ENCODE data around the gene FAM216B. TPM values are rescaled to one million over a fixed set of nuclear protein-coding genes. Genes with fewer than 3 reads are reported as not detected.

The FAM216B gene
- polyA plus RNA-seq, 1 of the 3 experiments (the other 2 are of a cell fraction): not detected

DNA sequence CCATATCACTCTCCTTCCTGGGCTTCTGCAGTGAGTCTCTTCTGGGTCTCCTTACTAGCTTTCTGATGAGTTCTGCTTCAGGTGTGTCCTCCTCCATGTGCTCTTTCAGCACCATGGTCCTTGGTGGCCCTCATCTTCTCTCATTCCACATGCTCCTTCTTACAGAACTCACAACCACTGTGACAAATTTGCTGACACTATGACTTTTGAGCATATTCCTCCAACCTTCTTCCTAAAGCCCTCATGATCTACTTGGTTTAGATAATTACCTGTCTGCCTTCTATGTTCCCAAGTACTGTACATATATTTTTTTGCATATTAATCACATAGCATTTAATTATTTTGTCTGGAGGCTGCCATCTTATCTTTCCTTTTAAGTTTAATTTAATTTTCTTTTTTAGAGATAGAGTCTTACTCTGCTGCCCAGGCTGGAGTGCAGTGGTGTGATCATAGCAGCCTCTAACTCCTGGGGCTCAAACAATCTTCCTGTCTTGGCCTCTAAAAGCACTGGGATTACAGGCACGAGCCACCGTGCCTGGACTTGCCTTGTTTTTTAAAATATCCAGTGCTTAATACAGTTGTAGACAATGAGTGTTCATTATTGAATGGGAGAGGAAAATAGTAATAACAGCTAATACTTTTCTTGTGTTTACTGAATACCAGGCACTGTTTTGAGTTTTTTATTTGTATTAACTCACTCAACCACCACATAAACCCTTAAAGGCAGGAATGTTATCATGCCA, 23.5 kb upstream of the FAM216B start:
- Histone ChIP-seq H3K9ac (no peak overlapping the region), H3K27ac (ENCODE audit: low read depth in 2 of 2, low read length in 1 of 2) (no peak overlapping the region), H3K4me2 (no peak overlapping the region), H3K9me3 (no peaks in the 10 kb centered on the region), H3K79me2 (ENCODE audit: insufficient read depth) (no peaks in the 10 kb centered on the region), H3K27me3 (ENCODE audit: insufficient read depth) (no peaks in the 10 kb centered on the region), H3K4me3 (ENCODE audit: low read depth in 2 of 2, low read length in 1 of 2) (no peak overlapping the region), H3K9me2 (no peaks in the 10 kb centered on the region), H3F3A (replicated peaks; ENCODE audit: insufficient read depth) (peaks cover 8% of the 10 kb centered on the region), H2AFZ (ENCODE audit: low read depth) (no peak overlapping the region), H3K4me1 (ENCODE audit: control insufficient read depth in 1 of 2, insufficient read depth in 2 of 2, low read depth in 1 of 2, low read length in 1 of 2) (peaks cover 0 to 8% of the 10 kb centered on the region in 2 experiments; a peak in 1 of 4 replicates), H3K36me3 (replicated peaks in 1 of 2; ENCODE audit: control insufficient read depth in 1 of 2, insufficient read depth in 2 of 2, low read length in 1 of 2) (no peaks in the 10 kb centered on the region), H4K20me1 (ENCODE audit: insufficient read depth) (no peaks in the 10 kb centered on the region)
- no peak for TF ChIP-seq FOXM1 (IDR thresholded peaks at IDR 0.05; ENCODE audit: low read depth)
- no peak for TF ChIP-seq MXI1 (IDR thresholded peaks at IDR 0.05; ENCODE audit: low read depth, low read length)
- TF ChIP-seq JUND (IDR thresholded peaks at IDR 0.05): no peak
- TF ChIP-seq, protein P1, sequence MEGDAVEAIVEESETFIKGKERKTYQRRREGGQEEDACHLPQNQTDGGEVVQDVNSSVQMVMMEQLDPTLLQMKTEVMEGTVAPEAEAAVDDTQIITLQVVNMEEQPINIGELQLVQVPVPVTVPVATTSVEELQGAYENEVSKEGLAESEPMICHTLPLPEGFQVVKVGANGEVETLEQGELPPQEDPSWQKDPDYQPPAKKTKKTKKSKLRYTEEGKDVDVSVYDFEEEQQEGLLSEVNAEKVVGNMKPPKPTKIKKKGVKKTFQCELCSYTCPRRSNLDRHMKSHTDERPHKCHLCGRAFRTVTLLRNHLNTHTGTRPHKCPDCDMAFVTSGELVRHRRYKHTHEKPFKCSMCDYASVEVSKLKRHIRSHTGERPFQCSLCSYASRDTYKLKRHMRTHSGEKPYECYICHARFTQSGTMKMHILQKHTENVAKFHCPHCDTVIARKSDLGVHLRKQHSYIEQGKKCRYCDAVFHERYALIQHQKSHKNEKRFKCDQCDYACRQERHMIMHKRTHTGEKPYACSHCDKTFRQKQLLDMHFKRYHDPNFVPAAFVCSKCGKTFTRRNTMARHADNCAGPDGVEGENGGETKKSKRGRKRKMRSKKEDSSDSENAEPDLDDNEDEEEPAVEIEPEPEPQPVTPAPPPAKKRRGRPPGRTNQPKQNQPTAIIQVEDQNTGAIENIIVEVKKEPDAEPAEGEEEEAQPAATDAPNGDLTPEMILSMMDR (IDR thresholded peaks at IDR 0.05): no peak
- no peak for TF ChIP-seq SMC3 (IDR thresholded peaks at IDR 0.05; ENCODE audit: low read depth, low read length)
- TF ChIP-seq RXRA (IDR thresholded peaks at IDR 0.05; ENCODE audit: borderline replicate concordance, low read depth): no peak
- no peak for TF ChIP-seq TEAD4 (IDR thresholded peaks at IDR 0.05; ENCODE audit: borderline replicate concordance, insufficient read depth)
- TF ChIP-seq RCOR1 (IDR thresholded peaks at IDR 0.05; ENCODE audit: low read length): no peak
- TF ChIP-seq, protein P2, sequence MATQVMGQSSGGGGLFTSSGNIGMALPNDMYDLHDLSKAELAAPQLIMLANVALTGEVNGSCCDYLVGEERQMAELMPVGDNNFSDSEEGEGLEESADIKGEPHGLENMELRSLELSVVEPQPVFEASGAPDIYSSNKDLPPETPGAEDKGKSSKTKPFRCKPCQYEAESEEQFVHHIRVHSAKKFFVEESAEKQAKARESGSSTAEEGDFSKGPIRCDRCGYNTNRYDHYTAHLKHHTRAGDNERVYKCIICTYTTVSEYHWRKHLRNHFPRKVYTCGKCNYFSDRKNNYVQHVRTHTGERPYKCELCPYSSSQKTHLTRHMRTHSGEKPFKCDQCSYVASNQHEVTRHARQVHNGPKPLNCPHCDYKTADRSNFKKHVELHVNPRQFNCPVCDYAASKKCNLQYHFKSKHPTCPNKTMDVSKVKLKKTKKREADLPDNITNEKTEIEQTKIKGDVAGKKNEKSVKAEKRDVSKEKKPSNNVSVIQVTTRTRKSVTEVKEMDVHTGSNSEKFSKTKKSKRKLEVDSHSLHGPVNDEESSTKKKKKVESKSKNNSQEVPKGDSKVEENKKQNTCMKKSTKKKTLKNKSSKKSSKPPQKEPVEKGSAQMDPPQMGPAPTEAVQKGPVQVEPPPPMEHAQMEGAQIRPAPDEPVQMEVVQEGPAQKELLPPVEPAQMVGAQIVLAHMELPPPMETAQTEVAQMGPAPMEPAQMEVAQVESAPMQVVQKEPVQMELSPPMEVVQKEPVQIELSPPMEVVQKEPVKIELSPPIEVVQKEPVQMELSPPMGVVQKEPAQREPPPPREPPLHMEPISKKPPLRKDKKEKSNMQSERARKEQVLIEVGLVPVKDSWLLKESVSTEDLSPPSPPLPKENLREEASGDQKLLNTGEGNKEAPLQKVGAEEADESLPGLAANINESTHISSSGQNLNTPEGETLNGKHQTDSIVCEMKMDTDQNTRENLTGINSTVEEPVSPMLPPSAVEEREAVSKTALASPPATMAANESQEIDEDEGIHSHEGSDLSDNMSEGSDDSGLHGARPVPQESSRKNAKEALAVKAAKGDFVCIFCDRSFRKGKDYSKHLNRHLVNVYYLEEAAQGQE (IDR thresholded peaks at IDR 0.05; ENCODE audit: low read depth, low read length): no peak
- no peak for DNase-seq
- POLR2A ChIA-PET: no interaction called here
- CTCF ChIA-PET: no interaction called here
- WGBS (ENCODE audit: low lambda C conversion rate): 59% methylated on average over 2 of the region's 2 CpGs

DNA sequence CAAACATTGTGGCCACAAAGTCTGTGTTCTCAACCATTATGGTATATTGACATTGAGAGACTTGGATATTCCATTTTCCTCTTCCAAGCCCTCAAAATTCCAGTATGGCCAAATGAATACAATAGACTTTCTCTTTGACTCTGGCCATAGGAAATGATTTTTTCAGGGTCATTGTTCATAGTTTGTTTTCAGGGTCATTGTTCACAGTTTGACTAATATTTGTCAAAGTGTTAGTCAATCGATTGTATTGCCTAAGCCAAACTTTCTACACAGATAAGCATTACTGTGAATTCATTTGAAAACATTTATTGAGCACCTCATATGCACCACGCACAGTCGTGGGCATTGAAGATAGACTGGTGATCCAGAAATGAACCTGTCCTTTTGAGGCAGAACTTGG, 22.9 kb upstream of the FAM216B start:
- TF ChIP-seq, protein P3, sequence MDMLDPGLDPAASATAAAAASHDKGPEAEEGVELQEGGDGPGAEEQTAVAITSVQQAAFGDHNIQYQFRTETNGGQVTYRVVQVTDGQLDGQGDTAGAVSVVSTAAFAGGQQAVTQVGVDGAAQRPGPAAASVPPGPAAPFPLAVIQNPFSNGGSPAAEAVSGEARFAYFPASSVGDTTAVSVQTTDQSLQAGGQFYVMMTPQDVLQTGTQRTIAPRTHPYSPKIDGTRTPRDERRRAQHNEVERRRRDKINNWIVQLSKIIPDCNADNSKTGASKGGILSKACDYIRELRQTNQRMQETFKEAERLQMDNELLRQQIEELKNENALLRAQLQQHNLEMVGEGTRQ (IDR thresholded peaks at IDR 0.05; ENCODE audit: borderline replicate concordance, low read depth, low read length): no peak
- TF ChIP-seq MEF2A (IDR thresholded peaks at IDR 0.05; ENCODE audit: borderline replicate concordance, low read depth) (no peak), RXRA (IDR thresholded peaks at IDR 0.05; ENCODE audit: borderline replicate concordance, low read depth) (no peak), TCF12 (IDR thresholded peaks at IDR 0.05) (no peak), JUND (IDR thresholded peaks at IDR 0.05) (no peak), RFX5 (IDR thresholded peaks at IDR 0.05; ENCODE audit: low read length) (no peak), NRF1 (IDR thresholded peaks at IDR 0.05; ENCODE audit: low read depth, low read length) (no peak), CHD2 (IDR thresholded peaks at IDR 0.05; ENCODE audit: low read length, partially characterized antibody) (no peak), SIN3A (IDR thresholded peaks at IDR 0.05; ENCODE audit: borderline replicate concordance, low read depth, low read length) (no peak)
- TF ChIP-seq, protein P4, sequence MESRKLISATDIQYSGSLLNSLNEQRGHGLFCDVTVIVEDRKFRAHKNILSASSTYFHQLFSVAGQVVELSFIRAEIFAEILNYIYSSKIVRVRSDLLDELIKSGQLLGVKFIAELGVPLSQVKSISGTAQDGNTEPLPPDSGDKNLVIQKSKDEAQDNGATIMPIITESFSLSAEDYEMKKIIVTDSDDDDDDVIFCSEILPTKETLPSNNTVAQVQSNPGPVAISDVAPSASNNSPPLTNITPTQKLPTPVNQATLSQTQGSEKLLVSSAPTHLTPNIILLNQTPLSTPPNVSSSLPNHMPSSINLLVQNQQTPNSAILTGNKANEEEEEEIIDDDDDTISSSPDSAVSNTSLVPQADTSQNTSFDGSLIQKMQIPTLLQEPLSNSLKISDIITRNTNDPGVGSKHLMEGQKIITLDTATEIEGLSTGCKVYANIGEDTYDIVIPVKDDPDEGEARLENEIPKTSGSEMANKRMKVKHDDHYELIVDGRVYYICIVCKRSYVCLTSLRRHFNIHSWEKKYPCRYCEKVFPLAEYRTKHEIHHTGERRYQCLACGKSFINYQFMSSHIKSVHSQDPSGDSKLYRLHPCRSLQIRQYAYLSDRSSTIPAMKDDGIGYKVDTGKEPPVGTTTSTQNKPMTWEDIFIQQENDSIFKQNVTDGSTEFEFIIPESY (IDR thresholded peaks at IDR 0.05; ENCODE audit: borderline replicate concordance, low read depth): no peak
- TF ChIP-seq, protein P5, sequence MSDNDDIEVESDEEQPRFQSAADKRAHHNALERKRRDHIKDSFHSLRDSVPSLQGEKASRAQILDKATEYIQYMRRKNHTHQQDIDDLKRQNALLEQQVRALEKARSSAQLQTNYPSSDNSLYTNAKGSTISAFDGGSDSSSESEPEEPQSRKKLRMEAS (IDR thresholded peaks at IDR 0.05; ENCODE audit: low read depth): no peak
- H3K27me3 ChIP-seq (ENCODE audit: insufficient read depth): no peaks in the 10 kb centered on the region
- WGBS (ENCODE audit: low lambda C conversion rate): 68% methylated on average over 3 of the region's 3 CpGs
- no peak overlapping the region for H3K27ac ChIP-seq (ENCODE audit: low read depth in 2 of 2, low read length in 1 of 2)
- POLR2A ChIA-PET: no interaction called here
- no peaks in the 10 kb centered on the region for H3K36me3 ChIP-seq (replicated peaks in 1 of 2; ENCODE audit: control insufficient read depth in 1 of 2, insufficient read depth in 2 of 2, low read length in 1 of 2)
- no peak for DNase-seq
- no peaks in the 10 kb centered on the region for H3K9me2 ChIP-seq
- H3K4me2 ChIP-seq: no peak overlapping the region
- peaks cover 8% of the 10 kb centered on the region for H3F3A ChIP-seq (replicated peaks; ENCODE audit: insufficient read depth)
- no peaks in the 10 kb centered on the region for H3K9me3 ChIP-seq
- no peaks in the 10 kb centered on the region for H3K79me2 ChIP-seq (ENCODE audit: insufficient read depth)
- peaks cover 0 to 4% of the 10 kb centered on the region in 2 experiments; a peak in 1 of 4 replicates for H3K4me1 ChIP-seq (ENCODE audit: control insufficient read depth in 1 of 2, insufficient read depth in 2 of 2, low read depth in 1 of 2, low read length in 1 of 2)
- H3K9ac ChIP-seq: no peak overlapping the region
- no peaks in the 10 kb centered on the region for H4K20me1 ChIP-seq (ENCODE audit: insufficient read depth)
- H3K4me3 ChIP-seq (ENCODE audit: low read depth in 2 of 2, low read length in 1 of 2): no peak overlapping the region
- CTCF ChIA-PET: no interaction called here
- no peak overlapping the region for H2AFZ ChIP-seq (ENCODE audit: low read depth)
